Measurements from ENCODE around the gene PBX3. TPM values are rescaled to one million over a fixed set of nuclear protein-coding genes. Genes with fewer than 3 reads are reported as not detected.

Gene PBX3
- total RNA-seq, 1 donor from 2014 or later, result 37.7 TPM

- no peak for DNase-seq (ENCODE audit: low spot score, unreplicated experiment)
- Mint-ChIP-seq H3K4me3 (ENCODE audit: low read depth) (no peak overlapping the region), H3K27ac (no peak overlapping the region), H3K27me3 (peaks cover 13% of the 10 kb centered on the region), H3K9me3 (ENCODE audit: low read depth) (no peaks in the 10 kb centered on the region), H3K4me1 (ENCODE audit: low read depth) (peaks cover 2% of the 10 kb centered on the region), H3K36me3 (ENCODE audit: insufficient read depth) (no peaks in the 10 kb centered on the region)
- no peak for TF ChIP-seq CTCF (IDR thresholded peaks at IDR 0.05; ENCODE audit: unreplicated experiment)
Observed at GRCh38 chr9:125992557-125992956, 245.4 kb downstream of the PBX3 start.

GRCh38 chr9:125993466-125993865 is 246.3 kb downstream of the PBX3 start:
- Mint-ChIP-seq H3K4me1 (ENCODE audit: low read depth) (peaks cover 2% of the 10 kb centered on the region), H3K27ac (no peak overlapping the region), H3K9me3 (ENCODE audit: low read depth) (no peaks in the 10 kb centered on the region), H3K36me3 (ENCODE audit: insufficient read depth) (no peaks in the 10 kb centered on the region), H3K27me3 (peaks cover 13% of the 10 kb centered on the region), H3K4me3 (ENCODE audit: low read depth) (no peak overlapping the region)
- no peak for DNase-seq (ENCODE audit: low spot score, unreplicated experiment)
- no peak for TF ChIP-seq CTCF (IDR thresholded peaks at IDR 0.05; ENCODE audit: unreplicated experiment)

DNA sequence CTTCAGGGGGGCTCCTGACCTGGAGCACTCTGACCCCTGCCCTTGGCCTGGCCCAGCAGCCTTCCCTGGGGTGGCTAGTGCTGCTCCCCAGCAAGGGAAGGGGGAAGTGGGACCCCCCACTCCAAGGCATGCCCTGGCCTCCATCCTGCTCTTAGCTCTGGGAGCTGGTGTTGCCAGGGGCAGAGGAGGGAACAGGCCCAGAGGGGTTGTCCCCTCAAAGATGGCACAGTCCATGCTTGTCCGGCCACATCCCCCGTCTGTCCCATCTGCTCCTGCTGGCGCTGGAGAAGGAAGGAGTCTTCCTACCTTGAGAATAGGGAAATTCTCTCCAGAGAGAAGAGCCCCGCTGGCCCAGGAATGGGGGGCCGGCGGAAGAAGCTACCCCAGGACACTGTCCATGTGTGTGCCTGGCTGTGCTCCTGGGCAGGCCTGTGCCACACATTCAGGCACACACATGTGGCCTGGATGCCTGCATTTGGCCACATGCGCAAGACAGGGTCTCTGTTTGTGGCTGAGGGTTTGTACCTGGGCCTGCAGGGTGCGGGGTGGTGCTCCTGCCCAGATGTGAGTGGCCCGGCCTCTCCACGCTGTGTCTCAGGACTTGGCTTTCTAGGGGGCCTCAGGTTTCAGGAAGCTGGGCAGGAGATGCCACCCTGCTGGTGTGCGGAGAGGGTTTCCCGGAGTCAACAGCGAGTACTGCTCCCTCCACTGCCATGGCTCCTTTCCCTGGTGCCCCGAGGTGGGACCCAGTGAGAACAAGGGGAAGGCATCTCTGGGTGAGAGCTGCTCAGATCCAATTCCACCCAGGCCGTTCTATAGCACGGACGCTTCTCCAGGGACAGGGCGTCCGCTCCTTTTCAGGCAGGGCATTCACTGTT is 247.1 kb downstream of the PBX3 start:
- no peaks in the 10 kb centered on the region for H3K9me3 Mint-ChIP-seq (ENCODE audit: low read depth)
- TF ChIP-seq CTCF (IDR thresholded peaks at IDR 0.05; ENCODE audit: unreplicated experiment), result no peak
- H3K27ac Mint-ChIP-seq, result no peak overlapping the region
- H3K36me3 Mint-ChIP-seq (ENCODE audit: insufficient read depth), result no peaks in the 10 kb centered on the region
- no peak overlapping the region for H3K4me3 Mint-ChIP-seq (ENCODE audit: low read depth)
- peaks cover 13% of the 10 kb centered on the region for H3K27me3 Mint-ChIP-seq
- DNase-seq (ENCODE audit: low spot score, unreplicated experiment), result no peak
- peaks cover 2% of the 10 kb centered on the region for H3K4me1 Mint-ChIP-seq (ENCODE audit: low read depth)

DNA sequence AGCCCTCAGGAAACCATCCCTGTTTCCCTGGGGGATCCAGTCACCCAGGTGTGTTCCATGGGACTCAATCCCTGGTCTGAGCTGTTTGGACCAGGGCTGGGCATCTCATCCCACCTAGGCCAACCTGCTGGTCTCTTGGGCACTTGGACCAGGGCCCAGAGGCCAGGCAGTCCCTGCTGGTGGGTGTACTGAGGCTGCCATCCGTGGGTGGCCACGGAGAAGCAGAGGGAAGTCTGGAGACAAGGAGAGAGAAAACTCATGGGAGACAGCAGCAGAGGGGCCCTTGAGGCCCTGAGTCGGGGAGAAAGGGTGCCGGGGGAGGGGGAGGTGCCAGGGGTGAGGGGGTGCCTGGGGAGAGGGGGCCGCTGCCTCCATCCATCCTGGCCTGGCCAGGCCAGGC is 247.8 kb downstream of the PBX3 start:
- H3K27me3 Mint-ChIP-seq, result peaks cover 13% of the 10 kb centered on the region
- no peak overlapping the region for H3K4me3 Mint-ChIP-seq (ENCODE audit: low read depth)
- TF ChIP-seq CTCF (IDR thresholded peaks at IDR 0.05; ENCODE audit: unreplicated experiment), result no peak
- no peaks in the 10 kb centered on the region for H3K36me3 Mint-ChIP-seq (ENCODE audit: insufficient read depth)
- DNase-seq (ENCODE audit: low spot score, unreplicated experiment), result no peak
- H3K27ac Mint-ChIP-seq, result no peak overlapping the region
- H3K4me1 Mint-ChIP-seq (ENCODE audit: low read depth), result peaks cover 2% of the 10 kb centered on the region
- H3K9me3 Mint-ChIP-seq (ENCODE audit: low read depth), result no peaks in the 10 kb centered on the region

DNA sequence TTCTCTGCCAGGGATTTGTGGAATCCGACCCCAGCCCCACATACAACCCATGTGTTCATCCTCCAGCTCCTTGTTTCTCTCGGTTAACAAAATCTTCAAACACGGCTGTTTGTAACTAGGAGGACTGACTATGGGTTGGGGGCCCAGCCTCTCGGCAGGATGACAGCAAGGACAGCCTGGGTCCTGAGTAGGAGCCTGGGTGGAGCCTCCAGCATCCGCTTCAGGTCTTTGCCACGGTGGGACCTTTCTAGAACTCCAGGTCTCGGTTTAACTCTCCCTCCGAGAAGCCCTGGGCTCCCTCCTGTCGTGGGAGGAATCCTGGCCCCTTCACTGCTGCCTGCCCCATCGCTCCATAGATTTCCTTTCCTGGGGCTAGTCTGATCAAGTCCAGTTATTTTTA is 248.5 kb downstream of the PBX3 start:
- H3K9me3 Mint-ChIP-seq (ENCODE audit: low read depth), result no peaks in the 10 kb centered on the region
- H3K27me3 Mint-ChIP-seq, result peaks cover 14% of the 10 kb centered on the region
- TF ChIP-seq CTCF (IDR thresholded peaks at IDR 0.05; ENCODE audit: unreplicated experiment), result no peak
- H3K27ac Mint-ChIP-seq, result peak overlapping the region; percentile 66
- no peak overlapping the region for H3K4me3 Mint-ChIP-seq (ENCODE audit: low read depth)
- no peak for DNase-seq (ENCODE audit: low spot score, unreplicated experiment)
- H3K4me1 Mint-ChIP-seq (ENCODE audit: low read depth), result no peaks in the 10 kb centered on the region
- H3K36me3 Mint-ChIP-seq (ENCODE audit: insufficient read depth), result no peaks in the 10 kb centered on the region

All from progenitor cell of endocrine pancreas (in vitro differentiated cells).